HT-29 (cell line): ENCODE results near the gene SPRR2E. TPM values are rescaled to one million over a fixed set of nuclear protein-coding genes. Genes with fewer than 3 reads are reported as not detected.
"Not testable (repeated sequence)": the region's sequence is repeated elsewhere in the genome, so short reads cannot be mapped to it uniquely, and the experiment has no call there.

Source experiments
- DNase-seq: peaks from one replicate; pipeline ENCODE4 v3.0.0-alpha.2; 2015; ENCODE audit warnings: low spot score
- total RNA-seq: library from RNA; depleted of rRNA; stranded (reverse); fragments of >200 nt; shearing (Covaris generic); gene quantifications from 2 replicates; pipeline ENCODE4 v1.2.3, GENCODE V29; 2014; rRNA removed

The SPRR2E gene
- not detected in 2 replicates for total RNA-seq

- no peak for DNase-seq
Measured at GRCh38 chr1:153094426-153094825, at the start of gene SPRR2E. Gene SPRR2E, minus strand, starts transcription at chr1:153094526. Its CDS starts 775 bp downstream, at chr1:153093751.

- DNase-seq, result no peak
Measured at GRCh38 chr1:153141377-153141776, 47.1 kb upstream of the SPRR2E start.

GRCh38 chr1:153140484-153140883, 46.2 kb upstream of the SPRR2E start:
- DNase-seq, result no peak

- no peak for DNase-seq
Measured at GRCh38 chr1:153133743-153134142, 39.4 kb upstream of the SPRR2E start.

GRCh38 chr1:153133267-153133666, 38.9 kb upstream of the SPRR2E start:
- DNase-seq, result no peak

- not testable (repeated sequence) for DNase-seq
Measured at GRCh38 chr1:153128688-153129087, 34.4 kb upstream of the SPRR2E start.

- no peak for DNase-seq
Measured at GRCh38 chr1:153127296-153127695, 33.0 kb upstream of the SPRR2E start.

- DNase-seq, result no peak
Measured at GRCh38 chr1:153125536-153125935, 31.2 kb upstream of the SPRR2E start.

- not testable (repeated sequence) for DNase-seq
Measured at GRCh38 chr1:153123793-153124192, 29.5 kb upstream of the SPRR2E start.

- DNase-seq, result no peak
Measured at GRCh38 chr1:153122831-153123421, 28.6 kb upstream of the SPRR2E start.

GRCh38 chr1:153120945-153121344, 26.6 kb upstream of the SPRR2E start:
- DNase-seq, result no peak

GRCh38 chr1:153119491-153119971, 25.2 kb upstream of the SPRR2E start:
- DNase-seq, result no peak

GRCh38 chr1:153115264-153115663, 20.9 kb upstream of the SPRR2E start:
- DNase-seq, result not testable (repeated sequence)

GRCh38 chr1:153113416-153113815, 19.1 kb upstream of the SPRR2E start, which contains the start of gene SPRR2F:
Gene SPRR2F, minus strand, starts transcription at chr1:153113516. Its CDS starts 783 bp downstream, at chr1:153112733.
- no peak for DNase-seq

- DNase-seq, result not testable (repeated sequence)
Measured at GRCh38 chr1:153112454-153112853, 18.1 kb upstream of the SPRR2E start.

- DNase-seq, result no peak
Measured at GRCh38 chr1:153100245-153100644, 5.9 kb upstream of the SPRR2E start.

- DNase-seq, result no peak
Measured at GRCh38 chr1:153099461-153100045, 5.2 kb upstream of the SPRR2E start.

GRCh38 chr1:153095764-153096163, 1.4 kb upstream of the SPRR2E start:
- no peak for DNase-seq

GRCh38 chr1:153087652-153088051, 6.7 kb downstream of the SPRR2E start:
- no peak for DNase-seq

GRCh38 chr1:153081736-153082135, 12.6 kb downstream of the SPRR2E start:
- DNase-seq, result no peak

- no peak for DNase-seq
Measured at GRCh38 chr1:153072806-153073726, 21.3 kb downstream of the SPRR2E start.

GRCh38 chr1:153071511-153071910, 22.8 kb downstream of the SPRR2E start, which contains the start of gene SPRR2B:
Gene SPRR2B, minus strand, starts transcription at chr1:153071611. Its CDS starts 772 bp downstream, at chr1:153070839.
- DNase-seq, result no peak
